ENCODE data around the gene CCDC106. TPM values are rescaled to one million over a fixed set of nuclear protein-coding genes. Genes with fewer than 3 reads are reported as not detected.

CCDC106 gene
- total RNA-seq, 1 donor from 2014 or later = 8.3 TPM

GRCh38 chr19:55606817-55607216, 41.2 kb upstream of the CCDC106 start:
- DNase-seq (ENCODE audit: extremely low spot score in 2 of 2) = no peak
- no peaks in the 10 kb centered on the region for H3K36me3 ChIP-seq
- peaks cover 38% of the 10 kb centered on the region for H3K4me1 ChIP-seq
- no peaks in the 10 kb centered on the region for H3K27me3 ChIP-seq
- intact Hi-C loops (cut with DNase I) = loop anchor here (10.0 kb wide), 1 partner anchor 202 kb away; the partner anchor contains the start of gene UBE2S
- peak overlapping the region; percentile 70 to 90 for H3K4me3 ChIP-seq
- TF ChIP-seq CTCF (IDR thresholded peaks at IDR 0.05) (no peak), POLR2A (IDR thresholded peaks at IDR 0.05) (no peak), POLR2AphosphoS5 (IDR thresholded peaks at IDR 0.05; ENCODE audit: insufficient read depth in 1 of 2, low read depth in 1 of 2) (no peak)
- no peaks in the 10 kb centered on the region for H3K9me3 ChIP-seq
- H3K27ac ChIP-seq = peak overlapping the region; percentile 91

- DNase-seq (ENCODE audit: extremely low spot score in 2 of 2) = no peak
- Histone ChIP-seq H3K9me3 (no peaks in the 10 kb centered on the region), H3K36me3 (no peaks in the 10 kb centered on the region), H3K27ac (no peak overlapping the region), H3K4me1 (peaks cover 35% of the 10 kb centered on the region), H3K4me3 (no peak overlapping the region), H3K27me3 (no peaks in the 10 kb centered on the region)
- TF ChIP-seq POLR2A (IDR thresholded peaks at IDR 0.05) = no peak
- no peak for TF ChIP-seq POLR2AphosphoS5 (IDR thresholded peaks at IDR 0.05; ENCODE audit: insufficient read depth in 1 of 2, low read depth in 1 of 2)
- no peak for TF ChIP-seq CTCF (IDR thresholded peaks at IDR 0.05)
- intact Hi-C loops (cut with DNase I) = loop anchor here (10.0 kb wide), 1 partner anchor 205 kb away; the partner anchor contains the start of gene UBE2S
These were observed 38.7 kb upstream of the CCDC106 start for GRCh38 chr19:55609326-55609725.

- H3K9me3 ChIP-seq = no peaks in the 10 kb centered on the region
- TF ChIP-seq POLR2A (IDR thresholded peaks at IDR 0.05) = no peak
- no peak for TF ChIP-seq POLR2AphosphoS5 (IDR thresholded peaks at IDR 0.05; ENCODE audit: insufficient read depth in 1 of 2, low read depth in 1 of 2)
- TF ChIP-seq CTCF (IDR thresholded peaks at IDR 0.05) = no peak
- peaks cover 23% of the 10 kb centered on the region for H3K4me1 ChIP-seq
- intact Hi-C loops (cut with DNase I) = no loop called here
- DNase-seq (ENCODE audit: extremely low spot score in 2 of 2) = no peak
- H3K27ac ChIP-seq = no peak overlapping the region
- H3K27me3 ChIP-seq = no peaks in the 10 kb centered on the region
- H3K36me3 ChIP-seq = peaks cover 0 to 14% of the 10 kb centered on the region in 2 donors
- no peak overlapping the region for H3K4me3 ChIP-seq
These were observed 36.6 kb upstream of the CCDC106 start for GRCh38 chr19:55611300-55611982.

GRCh38 chr19:55611983-55612645, 35.9 kb upstream of the CCDC106 start:
- Histone ChIP-seq H3K27ac (no peak overlapping the region), H3K36me3 (peaks cover 0 to 19% of the 10 kb centered on the region in 2 donors)
- intact Hi-C loops (cut with DNase I) = no loop called here

More at GRCh38 chr19:55611983-55612645, 35.9 kb upstream of the CCDC106 start:
- peaks cover 17% of the 10 kb centered on the region for H3K4me1 ChIP-seq
- no peak for TF ChIP-seq CTCF (IDR thresholded peaks at IDR 0.05)
- no peak for TF ChIP-seq POLR2AphosphoS5 (IDR thresholded peaks at IDR 0.05; ENCODE audit: insufficient read depth in 1 of 2, low read depth in 1 of 2)
- no peak for TF ChIP-seq POLR2A (IDR thresholded peaks at IDR 0.05)
- DNase-seq (ENCODE audit: extremely low spot score in 2 of 2) = no peak
- H3K9me3 ChIP-seq = no peaks in the 10 kb centered on the region
- no peak overlapping the region for H3K4me3 ChIP-seq
- H3K27me3 ChIP-seq = no peaks in the 10 kb centered on the region

Measured in vagina (tissue), 2 donors.